Pons (tissue), 1 donor: ENCODE measurements around the gene PNP.
A peak's percentile ranks its signal among the peaks of the same experiment; 100 is the strongest.

Experiments
- DNase-seq: peaks from one replicate; pipeline ENCODE4 v3.0.0-alpha.2; 2016; ENCODE audit warnings: low spot score

PNP gene

DNA sequence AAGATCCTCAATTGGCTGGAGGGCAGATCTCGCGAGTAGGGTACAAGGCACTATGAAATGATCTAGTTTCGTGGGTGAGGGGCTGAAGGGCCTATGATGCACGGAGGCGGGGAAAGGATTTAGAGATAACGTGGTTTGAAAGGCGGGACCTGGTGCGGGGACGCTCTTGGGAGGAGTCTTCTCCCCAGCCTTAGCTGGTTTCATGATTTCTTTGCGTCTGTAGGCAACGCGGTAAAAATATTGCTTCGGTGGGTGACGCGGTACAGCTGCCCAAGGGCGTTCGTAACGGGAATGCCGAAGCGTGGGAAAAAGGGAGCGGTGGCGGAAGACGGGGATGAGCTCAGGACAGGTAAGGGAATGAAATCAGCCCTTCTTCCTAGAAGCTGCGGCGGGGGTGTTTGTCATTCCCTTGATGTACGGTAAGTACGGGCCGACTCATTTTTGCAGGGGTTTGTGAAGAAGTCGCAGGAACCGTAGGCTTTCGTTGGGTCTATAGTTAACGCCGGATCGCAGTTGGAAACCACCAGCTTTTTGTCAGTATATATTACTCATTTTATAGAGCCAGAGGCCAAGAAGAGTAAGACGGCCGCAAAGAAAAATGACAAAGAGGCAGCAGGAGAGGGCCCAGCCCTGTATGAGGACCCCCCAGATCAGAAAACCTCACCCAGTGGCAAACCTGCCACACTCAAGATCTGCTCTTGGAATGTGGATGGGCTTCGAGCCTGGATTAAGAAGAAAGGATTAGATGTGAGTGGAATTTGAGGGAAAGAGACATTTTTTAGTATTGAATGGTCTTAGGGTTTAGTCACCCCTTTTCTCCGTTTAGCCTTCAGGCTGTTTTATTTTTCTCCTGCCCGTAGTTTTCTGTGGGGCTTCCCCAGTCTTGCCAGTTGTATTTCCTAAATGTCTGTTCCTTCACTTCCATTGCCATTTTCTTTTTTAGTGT, 13.6 kb upstream of the PNP start:
- no peak for DNase-seq

DNA sequence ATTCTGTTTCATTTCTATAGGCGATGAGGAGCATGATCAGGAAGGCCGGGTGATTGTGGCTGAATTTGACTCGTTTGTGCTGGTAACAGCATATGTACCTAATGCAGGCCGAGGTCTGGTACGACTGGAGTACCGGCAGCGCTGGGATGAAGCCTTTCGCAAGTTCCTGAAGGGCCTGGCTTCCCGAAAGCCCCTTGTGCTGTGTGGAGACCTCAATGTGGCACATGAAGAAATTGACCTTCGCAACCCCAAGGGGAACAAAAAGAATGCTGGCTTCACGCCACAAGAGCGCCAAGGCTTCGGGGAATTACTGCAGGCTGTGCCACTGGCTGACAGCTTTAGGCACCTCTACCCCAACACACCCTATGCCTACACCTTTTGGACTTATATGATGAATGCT, 12.2 kb upstream of the PNP start:
- no peak for DNase-seq

DNA sequence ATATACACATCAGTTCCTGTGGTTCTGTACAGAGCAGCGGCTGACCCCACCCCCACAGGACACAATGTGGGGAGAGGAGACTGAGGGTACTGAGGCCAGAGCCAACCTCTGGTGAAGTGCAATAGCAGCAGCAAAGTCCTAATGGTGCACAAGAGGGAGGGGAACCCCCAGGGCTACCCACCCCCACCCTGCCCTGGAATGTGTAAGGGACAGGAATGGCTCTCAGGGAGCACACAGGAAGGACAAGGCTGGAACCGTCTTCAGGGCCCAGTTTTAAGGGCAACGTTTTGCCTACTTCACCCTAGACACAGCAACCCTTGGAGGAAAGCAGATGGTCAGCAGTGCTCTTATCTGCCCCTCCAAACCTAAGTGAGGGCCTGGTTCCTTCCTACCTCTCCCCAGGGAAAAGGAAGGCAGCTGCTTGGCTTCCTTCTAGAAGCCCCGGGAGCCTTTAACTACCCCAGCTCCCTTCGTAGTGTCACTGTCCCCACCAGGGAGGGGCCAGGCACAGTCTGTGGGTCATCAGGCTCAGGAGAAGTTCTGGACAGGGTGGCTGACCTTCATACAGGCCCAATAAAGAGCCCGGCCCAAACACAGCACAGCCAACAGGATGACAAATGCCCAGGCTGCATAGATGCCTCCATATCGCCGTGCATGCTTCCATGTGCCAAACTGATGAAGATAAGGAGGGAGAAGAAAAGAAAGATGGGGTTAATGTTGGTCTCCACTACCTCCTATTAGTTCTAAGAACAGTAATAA, 11.0 kb upstream of the PNP start:
- no peak for DNase-seq

DNA sequence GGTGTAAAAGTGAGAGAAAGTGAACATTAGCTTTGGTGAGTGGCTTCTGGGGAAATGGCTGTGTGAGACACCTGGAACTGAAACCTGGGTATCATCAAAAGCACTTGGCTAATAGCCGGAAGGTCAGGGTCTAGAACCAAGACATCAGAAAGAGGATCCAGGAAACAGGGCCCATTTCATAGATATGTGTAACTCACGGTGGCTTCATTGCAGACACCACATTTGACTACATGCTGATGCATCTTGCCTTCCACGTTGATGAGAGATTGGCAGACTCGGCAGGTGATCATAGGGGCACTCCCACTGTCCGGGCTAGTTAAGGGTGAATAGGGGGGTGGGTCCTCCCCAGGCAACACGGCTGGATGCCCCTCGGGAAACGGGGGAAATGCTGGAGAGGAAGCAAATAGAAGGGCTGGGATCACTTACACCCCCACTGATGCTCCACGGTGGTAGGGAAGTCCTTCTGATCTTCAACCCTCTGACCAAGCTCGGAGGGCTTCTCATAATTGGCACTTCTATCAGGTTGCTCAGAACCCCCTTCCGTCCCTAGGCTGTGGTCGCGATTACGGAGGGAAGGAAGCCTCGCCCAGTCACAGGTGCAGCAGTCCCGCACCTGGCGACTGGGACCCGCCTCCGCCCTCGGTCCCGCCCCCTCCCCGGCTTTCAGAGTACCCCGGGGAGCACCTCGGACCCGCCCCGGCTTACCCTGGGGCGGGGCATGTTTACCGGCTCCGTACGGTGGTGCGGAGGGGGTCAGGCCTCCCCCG, 8.6 kb upstream of the PNP start:
- peak; percentile 24 for DNase-seq

GRCh38 chr14:20461225-20462141, 7.7 kb upstream of the PNP start, which contains the start of gene PIP4P1:
Gene PIP4P1, minus strand, starts transcription at chr14:20461434. Its CDS starts 109 bp downstream, at chr14:20461325.
- DNase-seq: peak; percentile 100

GRCh38 chr14:20468764-20469241, 403 bp upstream of the PNP start:
- no peak for DNase-seq

GRCh38 chr14:20469890-20470602, 840 bp downstream of the PNP start:
- peak; percentile 49 for DNase-seq

DNA sequence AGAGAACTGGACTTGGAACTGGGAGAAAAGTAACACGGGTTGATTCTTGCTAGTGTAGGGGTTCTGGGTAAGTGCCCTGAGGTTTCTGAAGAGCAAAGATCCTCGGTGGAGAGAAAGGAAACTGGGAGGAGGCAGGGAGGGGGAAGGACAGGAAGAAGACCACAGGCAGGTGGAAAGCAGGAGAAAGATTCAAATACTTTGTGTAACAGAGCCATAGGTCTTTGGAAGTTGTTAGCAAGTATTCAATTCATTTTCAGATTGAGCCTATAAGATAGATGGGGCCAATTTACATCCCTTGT, 1.3 kb downstream of the PNP start:
- DNase-seq: no peak

DNA sequence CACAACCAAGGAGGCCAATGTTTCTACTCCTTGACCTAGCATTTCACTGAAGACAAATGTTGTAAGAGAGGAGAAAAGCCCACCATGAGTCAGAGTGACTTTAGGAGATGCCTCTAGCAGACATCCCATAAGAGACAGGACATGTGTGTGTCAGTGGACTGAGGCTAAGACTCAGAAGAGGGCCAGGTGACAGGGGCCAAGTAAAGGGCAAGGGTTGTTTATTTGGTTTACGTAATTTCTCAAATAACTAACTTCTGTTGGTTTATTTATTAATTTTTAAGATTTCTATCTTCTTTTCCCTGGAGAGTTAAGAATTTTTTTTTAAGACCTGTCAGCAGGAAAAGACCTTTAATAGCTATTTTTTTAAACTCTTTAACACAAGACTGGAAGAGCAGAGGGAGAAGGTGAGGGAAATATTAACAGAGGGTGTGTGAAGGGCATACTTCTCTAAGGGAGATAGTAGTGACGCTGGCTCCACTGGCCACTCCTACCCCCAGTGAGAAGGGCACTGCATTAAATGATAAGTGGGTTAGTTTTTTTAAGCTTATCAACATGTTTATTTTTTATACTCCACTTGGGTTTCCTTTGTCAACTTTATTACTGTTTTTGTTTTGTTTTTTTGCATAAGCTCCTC, 3.4 kb downstream of the PNP start:
- no peak for DNase-seq

GRCh38 chr14:20476776-20477175, 7.6 kb downstream of the PNP start:
- no peak for DNase-seq

GRCh38 chr14:20477211-20477876, 8.1 kb downstream of the PNP start:
- DNase-seq: peak; percentile 43

DNA sequence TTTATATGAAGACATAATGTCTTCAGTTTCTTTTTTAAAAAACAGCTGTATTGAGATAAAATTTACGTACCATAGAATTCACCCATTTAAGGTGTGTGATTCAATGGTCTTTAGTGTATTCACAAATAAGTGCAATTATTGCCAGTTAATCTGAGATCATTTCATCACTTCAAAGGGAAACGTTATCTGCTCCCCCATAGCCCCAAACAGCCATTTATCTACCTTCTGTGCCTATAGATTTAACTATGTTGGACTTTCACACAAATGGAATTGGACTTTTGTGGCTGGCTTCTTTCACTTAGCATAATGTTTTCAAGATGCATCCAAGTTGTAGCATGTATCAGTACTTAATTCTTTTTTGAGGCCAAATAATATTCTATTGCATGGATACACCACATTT, 9.7 kb downstream of the PNP start:
- no peak for DNase-seq

DNA sequence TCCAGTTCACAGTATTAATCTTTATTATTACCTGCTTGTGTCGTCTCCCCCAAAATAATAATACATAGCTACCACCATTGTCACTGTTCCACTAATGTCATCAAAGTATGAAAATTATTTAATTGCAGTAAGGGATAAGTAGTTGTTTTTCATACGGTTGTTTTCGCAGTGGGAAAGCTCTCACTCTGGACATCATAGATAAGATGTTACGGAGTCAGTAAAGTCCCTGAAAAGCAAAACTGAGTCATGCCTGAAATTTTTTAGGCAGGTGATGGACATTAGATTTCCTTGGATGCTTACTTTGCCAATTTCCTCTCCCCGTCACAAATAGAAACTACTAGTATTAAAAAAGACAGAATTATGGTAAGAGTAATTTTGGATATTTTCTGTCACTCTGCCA, 13.2 kb downstream of the PNP start:
- DNase-seq: no peak

DNA sequence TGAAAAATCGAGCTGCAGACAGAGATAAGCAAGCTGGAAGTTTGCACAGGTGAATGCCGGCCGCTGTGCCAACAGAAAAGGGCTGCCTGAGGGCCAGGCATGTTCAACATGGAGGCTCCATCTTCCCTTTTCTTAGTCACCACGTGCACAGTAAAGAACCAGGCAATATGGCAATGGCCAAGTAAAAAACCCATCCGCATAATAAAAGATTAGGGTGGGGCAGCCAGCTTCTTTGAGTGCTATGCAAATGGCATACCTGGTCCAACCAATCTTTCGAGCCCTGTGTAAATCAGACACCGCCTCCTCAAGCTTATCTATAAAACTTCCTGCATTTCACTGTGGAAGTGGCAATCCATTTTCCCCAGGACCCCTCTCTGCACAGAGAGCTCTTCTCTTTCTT, 16.7 kb downstream of the PNP start:
- DNase-seq: no peak

GRCh38 chr14:20486684-20487395, 17.6 kb downstream of the PNP start:
- no peak for DNase-seq

GRCh38 chr14:20487396-20487725, 18.2 kb downstream of the PNP start:
- DNase-seq: no peak

DNA sequence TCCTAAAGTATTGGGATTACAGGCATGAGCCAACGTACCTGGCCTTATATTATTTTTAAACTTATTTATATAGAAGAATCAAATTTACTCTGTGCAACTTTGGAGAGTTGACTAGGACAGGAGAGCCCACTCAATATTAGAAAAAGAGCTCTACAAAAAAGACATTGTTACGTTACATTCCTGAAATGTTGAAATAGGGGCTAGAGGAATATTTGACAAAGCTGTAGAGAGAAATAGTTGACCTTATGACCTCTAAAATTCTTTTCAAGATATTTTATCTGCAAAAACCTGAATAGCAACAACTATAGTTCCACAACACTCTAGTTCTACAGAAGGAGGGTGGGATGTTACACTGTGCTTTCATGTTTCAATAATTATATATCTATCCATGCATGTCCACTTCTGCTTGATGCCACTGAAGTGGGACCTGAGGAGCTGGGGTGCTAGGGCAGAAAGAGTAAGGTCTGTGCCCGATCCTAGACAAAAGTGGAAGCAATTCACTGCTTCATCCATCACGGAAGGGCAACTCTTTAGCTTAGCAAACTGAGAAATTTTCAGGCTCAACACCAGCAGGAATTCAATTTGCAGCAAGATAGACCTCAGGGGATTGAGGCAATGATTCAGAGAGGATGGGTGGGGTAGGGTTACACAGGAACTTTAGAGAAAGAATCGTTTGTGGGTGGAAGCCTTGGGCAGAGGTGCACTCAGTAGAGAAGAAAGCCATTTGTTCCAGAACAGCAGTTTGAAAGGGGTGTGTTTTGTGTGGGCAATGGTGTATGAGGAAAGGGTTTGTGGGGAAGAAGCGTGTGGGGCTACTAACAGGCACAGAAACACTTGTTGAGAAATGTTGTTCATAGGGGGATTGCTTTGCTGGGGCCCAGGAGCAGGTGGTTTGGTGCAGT, 20.1 kb downstream of the PNP start:
- DNase-seq: no peak

DNA sequence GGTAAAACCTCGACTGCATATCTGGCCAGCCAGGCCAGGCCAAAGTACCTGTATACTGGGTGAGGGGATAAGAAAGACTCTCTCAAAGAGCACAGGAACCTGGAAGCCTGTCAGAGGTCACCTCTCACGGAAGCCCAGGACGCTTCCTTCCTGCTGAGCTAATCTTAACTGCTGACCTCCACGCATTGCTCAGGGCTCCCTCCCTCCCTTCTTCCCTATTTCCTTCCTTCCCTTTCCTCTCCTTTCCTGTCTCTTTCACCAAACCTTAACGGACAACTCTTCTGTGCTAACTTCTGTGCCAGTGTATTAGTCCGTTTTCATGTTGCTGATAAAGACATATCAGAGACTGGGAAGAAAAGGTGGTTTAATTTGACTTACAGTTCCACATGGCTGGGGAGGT, 21.4 kb downstream of the PNP start:
- DNase-seq: no peak
